Skeletal muscle satellite cell (primary cell): Measurements from ENCODE around the gene RCOR2. TPM values are rescaled to one million over a fixed set of nuclear protein-coding genes. Genes with fewer than 3 reads are reported as not detected.
"Not testable (repeated sequence)": the region's sequence is repeated elsewhere in the genome, so short reads cannot be mapped to it uniquely, and the experiment has no call there.

Experiments
- H3K27me3 ChIP-seq: 2 replicates; pipeline ENCODE4 v1.7.0; 2013; ENCODE audit warnings: low read length; ENCODE audit not compliant: control insufficient read depth, insufficient read depth
- H3K36me3 ChIP-seq: 2 replicates; pipeline ENCODE4 v1.7.0; 2013; ENCODE audit warnings: mild to moderate bottlenecking, control low read depth, low read length; ENCODE audit not compliant: insufficient read depth
- H3K4me1 ChIP-seq: 2 replicates; pipeline ENCODE4 v1.7.0; 2013; ENCODE audit warnings: low read length; ENCODE audit not compliant: control insufficient read depth, insufficient read depth
- H3K4me2 ChIP-seq: 2 replicates; pipeline ENCODE4 v1.7.0; 2013; ENCODE audit warnings: mild to moderate bottlenecking, low read length
- H3K4me3 ChIP-seq: 2 replicates; pipeline ENCODE4 v1.7.0; 2013; ENCODE audit warnings: low read length
- H3K9ac ChIP-seq: 2 replicates; pipeline ENCODE4 v1.7.0; 2013; ENCODE audit warnings: mild to moderate bottlenecking, low read depth, low read length, moderate library complexity
- H3K9me3 ChIP-seq: replicated peaks from 2 replicates; pipeline ENCODE4 v1.7.0; 2013; ENCODE audit warnings: mild to moderate bottlenecking, control low read depth, low read length
- small RNA-seq: library from RNA; depleted of rRNA; stranded (forward); fragments of <200 nt; gene quantifications from one replicate; pipeline ENCODE3, GENCODE V24; 2012

RCOR2 gene

DNA sequence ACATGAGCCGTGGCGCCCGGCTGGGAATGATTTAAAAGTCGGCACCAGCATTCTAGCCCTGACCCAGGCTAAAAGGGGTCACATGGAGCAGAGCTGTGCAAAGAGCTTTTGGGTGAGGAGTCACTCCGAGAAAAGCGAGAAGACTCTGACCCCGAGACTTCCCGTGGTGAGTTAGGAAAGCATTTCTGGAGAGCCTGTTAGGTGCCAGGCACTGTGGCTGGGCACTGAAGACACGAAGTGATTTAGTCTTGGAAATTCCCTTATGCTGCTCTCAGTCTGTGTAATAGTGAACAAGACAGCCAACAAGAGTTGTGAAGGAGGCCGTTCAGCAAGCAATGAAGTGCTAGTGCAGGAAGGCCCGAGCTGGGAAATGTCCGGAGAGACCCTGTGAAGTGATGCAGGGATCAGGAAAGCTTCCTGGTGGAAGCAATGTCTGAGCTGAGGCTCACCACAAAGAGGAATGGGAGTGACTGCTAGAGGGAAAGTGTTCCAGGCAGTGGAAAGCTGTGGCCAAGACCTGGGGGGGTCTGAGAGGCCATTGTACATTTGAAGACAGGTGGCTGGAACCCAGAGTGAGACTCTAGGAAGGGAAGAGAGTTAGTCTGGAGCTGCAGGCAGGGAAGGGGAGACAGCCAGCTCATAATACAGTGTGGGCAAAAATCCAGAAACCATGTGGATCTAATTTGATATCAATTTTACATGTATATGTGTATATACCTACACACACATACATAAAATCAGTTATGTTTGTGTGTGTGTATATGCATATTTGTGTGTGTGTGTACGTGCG, 46.4 kb downstream of the RCOR2 start:
- Histone ChIP-seq H3K4me2 (peak overlapping the region; percentile 7), H3K27me3 (no peaks in the 10 kb centered on the region), H3K4me1 (peaks cover 38% of the 10 kb centered on the region), H3K9me3 (no peaks in the 10 kb centered on the region), H3K9ac (no peak overlapping the region), H3K4me3 (no peak overlapping the region), H3K36me3 (peaks cover 7% of the 10 kb centered on the region)

DNA sequence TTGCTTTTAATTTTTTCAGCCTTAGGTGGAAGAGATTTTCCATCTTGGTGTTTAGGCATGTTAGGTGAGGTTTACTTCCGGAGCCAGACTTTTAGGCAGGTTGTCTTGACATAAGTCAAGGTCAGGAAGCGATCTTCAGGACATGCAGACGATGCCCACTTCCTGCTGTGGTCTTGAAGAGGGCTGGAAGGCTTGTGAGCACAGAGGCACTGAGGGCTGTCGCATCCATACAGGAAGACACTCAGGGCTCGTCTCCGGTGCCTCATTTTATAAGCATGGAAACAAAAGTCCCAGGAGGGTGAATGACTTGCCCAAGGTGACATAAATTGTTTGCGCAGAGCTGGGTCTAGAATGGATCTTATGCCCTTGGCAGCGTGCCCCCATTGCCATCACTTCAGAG, 47.3 kb downstream of the RCOR2 start:
- peaks cover 7% of the 10 kb centered on the region for H3K36me3 ChIP-seq
- no peaks in the 10 kb centered on the region for H3K9me3 ChIP-seq
- H3K9ac ChIP-seq: no peak overlapping the region
- H3K4me1 ChIP-seq: peaks cover 38% of the 10 kb centered on the region
- no peaks in the 10 kb centered on the region for H3K27me3 ChIP-seq
- H3K4me2 ChIP-seq: no peak overlapping the region
- no peak overlapping the region for H3K4me3 ChIP-seq

DNA sequence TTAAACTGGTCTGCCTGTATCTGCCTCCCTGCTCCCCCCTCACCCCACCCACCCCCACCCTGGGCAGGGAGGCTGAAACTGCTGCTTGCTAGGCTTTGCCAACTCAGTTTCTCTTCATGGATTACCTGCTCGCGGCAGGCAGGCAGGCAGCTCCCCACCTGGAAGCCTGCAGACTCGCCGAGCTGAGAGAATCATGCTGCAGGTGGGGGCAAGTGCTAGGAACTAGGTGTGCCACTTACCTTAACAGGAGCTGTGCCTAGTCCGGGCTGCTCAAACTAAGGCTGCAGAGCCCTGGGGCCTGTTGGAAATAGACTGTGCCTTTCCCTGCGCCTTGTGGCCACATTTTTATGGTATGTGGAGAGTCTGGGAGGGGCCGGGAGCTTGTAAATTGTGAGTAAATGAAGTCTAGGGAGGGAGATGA, 47.8 kb downstream of the RCOR2 start:
- peaks cover 38% of the 10 kb centered on the region for H3K4me1 ChIP-seq
- no peaks in the 10 kb centered on the region for H3K9me3 ChIP-seq
- no peaks in the 10 kb centered on the region for H3K27me3 ChIP-seq
- no peak overlapping the region for H3K9ac ChIP-seq
- H3K36me3 ChIP-seq: peaks cover 7% of the 10 kb centered on the region
- H3K4me3 ChIP-seq: no peak overlapping the region
- H3K4me2 ChIP-seq: no peak overlapping the region

DNA sequence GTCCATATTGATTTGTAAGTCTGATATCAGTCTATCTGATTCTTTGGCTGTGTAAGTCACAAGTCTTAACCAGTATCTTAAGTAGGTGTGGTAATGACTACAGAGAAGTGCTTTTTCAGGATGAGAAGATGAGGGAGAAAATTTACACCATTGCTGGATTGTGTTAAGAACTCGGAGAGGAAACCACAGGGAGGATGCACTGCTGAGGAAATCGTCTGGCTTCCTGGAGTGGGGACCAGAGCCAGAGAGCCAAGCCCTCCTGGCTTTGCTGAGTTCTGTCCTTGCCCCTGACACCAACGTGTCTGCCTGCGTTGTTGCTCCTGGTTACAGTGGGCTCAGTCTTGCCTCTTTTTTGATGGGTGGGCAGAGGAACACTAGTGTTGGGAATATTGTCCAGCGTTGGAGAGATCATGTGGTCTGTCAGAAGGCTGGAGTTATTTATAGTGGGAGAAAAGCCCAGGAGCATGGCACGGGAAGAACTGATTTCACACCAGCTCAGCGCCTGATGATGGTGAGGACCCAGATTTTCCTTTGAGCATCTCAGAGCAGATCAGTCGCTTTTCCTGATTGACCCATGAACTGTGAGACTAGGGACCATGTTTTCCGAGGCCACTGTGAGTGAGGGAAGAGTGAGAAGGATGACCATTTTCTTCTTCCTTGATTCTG, 48.4 kb downstream of the RCOR2 start:
- peaks cover 4% of the 10 kb centered on the region for H3K36me3 ChIP-seq
- no peaks in the 10 kb centered on the region for H3K9me3 ChIP-seq
- peaks cover 38% of the 10 kb centered on the region for H3K4me1 ChIP-seq
- no peak overlapping the region for H3K4me3 ChIP-seq
- H3K4me2 ChIP-seq: no peak overlapping the region
- no peak overlapping the region for H3K9ac ChIP-seq
- no peaks in the 10 kb centered on the region for H3K27me3 ChIP-seq

DNA sequence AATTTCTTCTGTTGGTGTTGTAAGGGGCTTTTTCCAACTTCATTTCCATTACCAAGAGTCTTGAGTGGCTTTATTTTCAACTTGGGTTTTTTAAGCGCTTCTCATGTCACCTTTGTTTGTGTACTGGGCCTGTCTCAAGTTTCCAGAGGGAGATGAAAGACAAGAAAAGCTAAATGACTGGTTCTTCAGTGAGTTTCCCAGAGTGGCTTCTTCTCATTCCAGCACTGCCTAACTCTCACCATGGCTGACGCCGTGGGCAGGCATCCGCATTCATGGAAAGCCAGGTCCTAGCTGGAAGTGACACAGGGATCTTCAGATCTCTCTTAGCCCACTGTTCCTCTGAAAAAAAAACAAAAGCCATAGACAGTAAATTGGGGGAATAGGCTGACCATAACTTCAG, 49.5 kb downstream of the RCOR2 start:
- no peak overlapping the region for H3K4me3 ChIP-seq
- no peak overlapping the region for H3K9ac ChIP-seq
- H3K27me3 ChIP-seq: no peaks in the 10 kb centered on the region
- no peaks in the 10 kb centered on the region for H3K9me3 ChIP-seq
- peaks cover 34% of the 10 kb centered on the region for H3K4me1 ChIP-seq
- H3K36me3 ChIP-seq: peaks cover 10% of the 10 kb centered on the region
- no peak overlapping the region for H3K4me2 ChIP-seq

DNA sequence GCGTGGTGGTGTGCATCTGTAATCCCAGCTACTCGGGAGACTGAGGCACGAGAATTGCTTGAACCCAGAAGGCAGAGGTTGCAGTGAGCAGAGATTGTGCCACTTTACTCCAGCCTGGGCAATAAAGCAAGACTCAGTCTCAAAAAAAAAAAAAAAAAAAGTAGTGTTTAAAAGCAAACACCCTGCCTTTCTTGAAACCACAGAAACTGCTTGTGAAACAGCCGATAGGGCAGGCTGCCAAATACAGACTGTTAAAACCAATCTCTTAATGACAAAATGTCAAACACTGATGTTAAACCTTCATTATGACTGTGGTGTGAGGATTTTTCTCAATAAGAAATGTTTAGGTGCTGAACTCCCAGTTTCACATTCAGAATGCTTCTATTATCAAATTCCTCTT, 50.8 kb downstream of the RCOR2 start:
- Histone ChIP-seq H3K36me3 (peaks cover 16% of the 10 kb centered on the region), H3K4me1 (peaks cover 23% of the 10 kb centered on the region), H3K27me3 (no peaks in the 10 kb centered on the region), H3K4me3 (no peak overlapping the region), H3K4me2 (no peak overlapping the region), H3K9me3 (no peaks in the 10 kb centered on the region), H3K9ac (no peak overlapping the region)

DNA sequence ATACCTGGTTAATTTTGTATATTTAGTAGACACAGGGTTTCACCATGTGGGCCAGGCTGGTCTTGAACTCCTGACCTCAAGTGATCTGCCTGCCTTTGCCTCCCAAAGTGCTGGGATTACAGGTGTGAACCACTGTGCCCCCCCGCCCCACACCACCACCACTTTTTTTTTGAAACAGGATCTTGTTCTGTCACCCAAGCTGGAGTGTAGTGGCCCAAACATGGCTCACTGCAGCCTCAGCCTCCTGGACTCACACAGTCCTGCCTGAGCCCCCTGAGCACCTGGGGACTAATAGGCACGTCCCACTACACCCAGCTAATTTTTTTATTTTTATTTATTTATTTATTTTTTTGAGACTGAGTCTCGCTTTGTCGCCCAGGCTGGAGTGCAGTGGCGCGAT, 53.3 kb downstream of the RCOR2 start:
- H3K4me3 ChIP-seq, H3K27me3 ChIP-seq, H3K9me3 ChIP-seq, H3K9ac ChIP-seq, H3K4me1 ChIP-seq, H3K4me2 ChIP-seq: not testable (repeated sequence)
- H3K36me3 ChIP-seq: peaks cover 14% of the 10 kb centered on the region

DNA sequence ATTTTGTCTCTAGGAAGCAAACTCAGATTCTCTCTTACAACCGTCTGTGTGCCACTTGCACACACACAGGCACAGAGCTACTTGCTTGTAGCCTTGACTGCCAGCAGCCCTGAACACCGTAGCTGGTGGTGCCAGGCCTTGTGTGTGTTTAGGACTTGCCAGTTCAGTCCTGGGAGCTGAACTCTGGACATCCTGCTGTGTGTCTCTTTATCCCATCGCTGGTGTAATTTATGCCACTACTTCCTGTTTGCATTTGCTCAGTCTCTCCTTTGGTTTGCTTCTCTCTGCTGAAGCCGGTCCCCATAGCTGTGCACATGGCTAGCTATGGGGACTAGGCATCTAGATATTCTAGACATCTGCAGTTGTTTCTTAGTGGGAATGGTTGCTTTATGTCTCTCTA, 54.0 kb downstream of the RCOR2 start:
- peaks cover 13% of the 10 kb centered on the region for H3K36me3 ChIP-seq
- no peak overlapping the region for H3K4me2 ChIP-seq
- H3K9ac ChIP-seq: no peak overlapping the region
- peaks cover 14% of the 10 kb centered on the region for H3K4me1 ChIP-seq
- H3K9me3 ChIP-seq: no peaks in the 10 kb centered on the region
- no peaks in the 10 kb centered on the region for H3K27me3 ChIP-seq
- H3K4me3 ChIP-seq: no peak overlapping the region

Small RNA genes lying within 50 kb of the gene (small RNA-seq; reads per million reads assigned to genes)
- not detected for gene RNU6-1306P
